ENCODE data around the gene CCDC92. TPM values are rescaled to one million over a fixed set of nuclear protein-coding genes. Genes with fewer than 3 reads are reported as not detected.

Gene CCDC92
- polyA plus RNA-seq, 1 experiment: 52.2 TPM

GRCh38 chr12:123942238-123942653 is 30.4 kb downstream of the CCDC92 start:
- POLR2A ChIA-PET: interaction anchor here (1.3 to 2.0 kb wide), 2 partner anchors 10 to 11 kb away, joined by 3 to 11 read pairs; no protein-coding TSS in a partner anchor

GRCh38 chr12:123941624-123942237 is 30.9 kb downstream of the CCDC92 start:
- no peaks in the 10 kb centered on the region for H3K27me3 ChIP-seq (ENCODE audit: control insufficient read depth, insufficient read depth, low read length)
- POLR2A ChIA-PET: interaction anchor here (1.3 to 2.0 kb wide), 2 partner anchors 10 to 12 kb away, joined by 3 to 11 read pairs; no protein-coding TSS in a partner anchor
- no peak overlapping the region for H3K4me3 ChIP-seq (ENCODE audit: low read depth, low read length)
- CTCF ChIA-PET: interaction anchor here (3.3 kb wide), 1 partner anchor 37 kb away, joined by 19 read pairs; no protein-coding TSS in a partner anchor
- peaks cover 18% of the 10 kb centered on the region for H3K9me3 ChIP-seq (ENCODE audit: control insufficient read depth, insufficient read depth, low read length)
- peak overlapping the region; percentile 87 for H3K27ac ChIP-seq (ENCODE audit: low read depth, low read length)
- no peak for DNase-seq (ENCODE audit: low read depth, low spot score)
- TF ChIP-seq, protein P1, sequence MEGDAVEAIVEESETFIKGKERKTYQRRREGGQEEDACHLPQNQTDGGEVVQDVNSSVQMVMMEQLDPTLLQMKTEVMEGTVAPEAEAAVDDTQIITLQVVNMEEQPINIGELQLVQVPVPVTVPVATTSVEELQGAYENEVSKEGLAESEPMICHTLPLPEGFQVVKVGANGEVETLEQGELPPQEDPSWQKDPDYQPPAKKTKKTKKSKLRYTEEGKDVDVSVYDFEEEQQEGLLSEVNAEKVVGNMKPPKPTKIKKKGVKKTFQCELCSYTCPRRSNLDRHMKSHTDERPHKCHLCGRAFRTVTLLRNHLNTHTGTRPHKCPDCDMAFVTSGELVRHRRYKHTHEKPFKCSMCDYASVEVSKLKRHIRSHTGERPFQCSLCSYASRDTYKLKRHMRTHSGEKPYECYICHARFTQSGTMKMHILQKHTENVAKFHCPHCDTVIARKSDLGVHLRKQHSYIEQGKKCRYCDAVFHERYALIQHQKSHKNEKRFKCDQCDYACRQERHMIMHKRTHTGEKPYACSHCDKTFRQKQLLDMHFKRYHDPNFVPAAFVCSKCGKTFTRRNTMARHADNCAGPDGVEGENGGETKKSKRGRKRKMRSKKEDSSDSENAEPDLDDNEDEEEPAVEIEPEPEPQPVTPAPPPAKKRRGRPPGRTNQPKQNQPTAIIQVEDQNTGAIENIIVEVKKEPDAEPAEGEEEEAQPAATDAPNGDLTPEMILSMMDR (IDR thresholded peaks at IDR 0.05; ENCODE audit: low read depth, low read length): no peak

More at GRCh38 chr12:123942238-123942653, 30.4 kb downstream of the CCDC92 start:
- CTCF ChIA-PET: interaction anchor here (3.3 kb wide), 1 partner anchor 37 kb away, joined by 19 read pairs; no protein-coding TSS in a partner anchor
- TF ChIP-seq, protein P1 (IDR thresholded peaks at IDR 0.05; ENCODE audit: low read depth, low read length): no peak
- Histone ChIP-seq H3K27me3 (ENCODE audit: control insufficient read depth, insufficient read depth, low read length) (no peaks in the 10 kb centered on the region), H3K27ac (ENCODE audit: low read depth, low read length) (peak overlapping the region; percentile 89), H3K4me3 (ENCODE audit: low read depth, low read length) (no peak overlapping the region; the same call in 1 of the 2 replicates), H3K9me3 (ENCODE audit: control insufficient read depth, insufficient read depth, low read length) (peaks cover 18% of the 10 kb centered on the region)
- DNase-seq (ENCODE audit: low read depth, low spot score): peak; percentile 68

GRCh38 chr12:123941000-123941399 is 31.6 kb downstream of the CCDC92 start:
- DNase-seq (ENCODE audit: low read depth, low spot score): no peak
- POLR2A ChIA-PET: no interaction called here
- CTCF ChIA-PET: interaction anchor here (3.3 kb wide), 1 partner anchor 36 kb away, joined by 19 read pairs; no protein-coding TSS in a partner anchor
- Histone ChIP-seq H3K9me3 (ENCODE audit: control insufficient read depth, insufficient read depth, low read length) (peaks cover 18% of the 10 kb centered on the region), H3K27ac (ENCODE audit: low read depth, low read length) (no peak overlapping the region), H3K4me3 (ENCODE audit: low read depth, low read length) (no peak overlapping the region), H3K27me3 (ENCODE audit: control insufficient read depth, insufficient read depth, low read length) (no peaks in the 10 kb centered on the region)
- TF ChIP-seq, protein P1 (IDR thresholded peaks at IDR 0.05; ENCODE audit: low read depth, low read length): no peak

DNA sequence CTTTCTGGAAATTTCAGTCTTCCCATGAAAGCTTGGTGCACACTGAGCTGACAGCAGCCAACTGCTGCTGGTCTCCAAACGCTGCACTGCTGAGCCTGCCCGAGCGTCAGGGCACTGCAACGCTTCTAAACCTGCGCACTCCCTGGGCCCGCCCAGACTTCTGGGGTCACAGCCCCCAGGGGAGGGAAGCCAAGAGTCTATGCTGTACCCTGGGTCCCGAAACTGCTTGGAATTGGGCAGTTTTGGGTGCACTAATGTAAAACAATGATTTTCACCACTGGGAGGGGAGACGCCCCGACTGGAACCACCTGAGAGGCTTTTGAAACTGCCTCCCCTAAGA is 32.0 kb downstream of the CCDC92 start:
- CTCF ChIA-PET: interaction anchor here (3.3 kb wide), 1 partner anchor 35 kb away, joined by 19 read pairs; no protein-coding TSS in a partner anchor
- no peak overlapping the region for H3K4me3 ChIP-seq (ENCODE audit: low read depth, low read length)
- no peak overlapping the region for H3K27ac ChIP-seq (ENCODE audit: low read depth, low read length)
- no peak for DNase-seq (ENCODE audit: low read depth, low spot score)
- POLR2A ChIA-PET: no interaction called here
- H3K27me3 ChIP-seq (ENCODE audit: control insufficient read depth, insufficient read depth, low read length): no peaks in the 10 kb centered on the region
- H3K9me3 ChIP-seq (ENCODE audit: control insufficient read depth, insufficient read depth, low read length): peaks cover 18% of the 10 kb centered on the region
- TF ChIP-seq, protein P1 (IDR thresholded peaks at IDR 0.05; ENCODE audit: low read depth, low read length): no peak

All from AG04450 (cell line).